Left renal cortex interstitium (tissue), 4 donors: Measurements from ENCODE around the gene PRND. TPM values are rescaled to one million over a fixed set of nuclear protein-coding genes. Genes with fewer than 3 reads are reported as not detected.
"Not testable (repeated sequence)": the region's sequence is repeated elsewhere in the genome, so short reads cannot be mapped to it uniquely, and the experiment has no call there.

Experiments
- DNase-seq, 4 donors: peaks; one replicate each; pipeline ENCODE4 v3.0.0-alpha.2; 2013; ENCODE audit warnings: low read depth in 4 of 4, low spot score in 2 of 4, missing footprints in 1 of 4
- polyA plus RNA-seq, 4 donors: library from polyadenylated mRNA; unstranded; fragments of 120-200 nt; gene quantifications; one replicate each; pipeline ENCODE4 v1.2.1, GENCODE V29; 2013; ENCODE audit not compliant: insufficient read length in 4 of 4

The PRND gene, protein sequence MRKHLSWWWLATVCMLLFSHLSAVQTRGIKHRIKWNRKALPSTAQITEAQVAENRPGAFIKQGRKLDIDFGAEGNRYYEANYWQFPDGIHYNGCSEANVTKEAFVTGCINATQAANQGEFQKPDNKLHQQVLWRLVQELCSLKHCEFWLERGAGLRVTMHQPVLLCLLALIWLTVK
- 1 to 10 TPM; 3.4 to 6.5 (median 4.2) TPM for polyA plus RNA-seq

DNA sequence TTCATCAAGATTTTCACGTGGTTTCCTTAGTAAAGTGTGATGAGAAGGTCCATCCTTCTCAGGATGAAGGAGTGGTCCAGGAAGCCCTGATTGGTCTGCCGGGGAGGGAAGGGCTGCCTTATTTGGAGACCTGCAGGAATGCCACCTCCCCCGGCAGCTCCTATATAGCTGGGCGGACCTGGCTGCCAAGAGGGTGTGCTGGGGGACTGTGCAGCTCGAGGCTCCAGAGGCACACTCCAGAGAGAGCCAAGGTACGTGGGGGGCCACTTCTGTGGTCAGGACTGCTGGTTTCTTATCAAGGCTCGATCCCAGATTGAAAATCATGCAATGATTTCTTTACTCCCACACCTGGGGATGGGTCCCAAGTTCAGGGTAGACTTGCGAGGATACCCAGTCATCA lies at the start of gene PRND:
PRND (plus strand) TSS at position 191 of the 400 bp plus-strand sequence. CDS start 2,643 bp downstream, outside the sequence.
- no peak for DNase-seq

DNA sequence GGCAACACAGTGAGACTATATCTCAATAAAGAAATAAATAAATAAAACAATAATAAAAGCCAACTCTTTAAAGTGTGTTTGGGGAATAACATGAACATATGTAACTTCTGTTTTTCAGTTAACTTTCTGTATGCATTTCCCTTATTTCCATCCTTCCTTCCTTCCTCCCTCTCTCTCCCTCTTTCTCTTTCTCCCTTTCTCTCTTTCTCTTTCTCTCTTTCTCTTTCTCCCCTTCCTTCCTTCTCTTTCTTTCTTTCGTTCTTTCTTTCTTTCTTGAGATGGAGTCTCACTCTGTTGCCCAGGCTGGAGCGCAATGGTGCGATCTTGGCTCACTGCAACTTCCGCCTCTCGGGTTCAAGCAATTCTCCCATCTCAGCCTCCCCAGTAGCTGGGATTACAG lies 48.8 kb upstream of the PRND start:
- no peak for DNase-seq

DNA sequence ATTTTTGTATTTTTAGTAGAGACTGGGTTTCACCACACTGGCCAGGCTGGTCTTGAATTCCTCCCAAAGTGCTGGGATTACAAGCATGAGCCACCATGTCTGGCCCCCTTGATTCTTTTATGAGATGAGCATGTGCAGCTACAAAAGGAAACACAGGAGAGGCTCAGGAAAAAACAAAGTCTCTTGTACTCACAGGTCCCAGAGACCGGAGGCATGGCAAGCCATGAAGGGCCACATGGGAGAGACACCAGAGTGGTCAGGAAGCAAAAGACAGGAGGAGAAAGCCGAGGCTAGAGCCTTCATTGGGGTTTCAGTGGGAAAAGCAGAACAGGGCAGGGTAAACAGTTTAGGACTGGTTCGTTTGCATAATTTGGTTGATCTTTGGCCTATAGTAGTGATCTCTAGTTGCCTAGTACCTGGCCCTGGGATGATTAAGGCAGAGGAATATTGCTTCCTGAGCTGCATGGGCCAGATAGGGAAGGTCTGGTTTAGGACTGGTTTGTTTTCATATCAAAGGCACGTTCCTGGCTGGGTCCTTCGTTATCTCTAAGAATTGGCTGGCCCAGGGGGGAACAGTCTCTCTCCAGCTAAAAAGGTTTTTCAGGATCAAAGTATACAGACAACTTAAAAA lies 48.2 kb upstream of the PRND start:
- DNase-seq, result no peak

DNA sequence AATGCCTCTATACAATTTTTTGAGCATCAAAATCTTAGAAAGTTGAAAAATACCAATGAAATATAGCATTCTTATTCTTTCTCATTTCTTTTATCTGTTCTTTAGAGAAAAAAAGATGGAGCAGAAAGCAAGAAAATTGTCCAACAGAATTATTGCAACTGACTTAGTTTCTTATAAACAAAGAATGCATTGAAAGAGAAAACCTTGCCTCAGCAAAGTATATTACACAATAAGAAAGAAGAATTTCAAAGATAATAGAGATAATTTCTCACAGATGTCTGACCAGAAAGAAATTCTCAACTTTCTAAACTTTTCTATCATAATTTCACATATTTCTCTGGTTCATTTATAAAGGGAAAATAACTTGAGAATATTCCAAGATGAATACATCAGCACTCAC lies 47.0 kb upstream of the PRND start:
- no peak for DNase-seq

DNA sequence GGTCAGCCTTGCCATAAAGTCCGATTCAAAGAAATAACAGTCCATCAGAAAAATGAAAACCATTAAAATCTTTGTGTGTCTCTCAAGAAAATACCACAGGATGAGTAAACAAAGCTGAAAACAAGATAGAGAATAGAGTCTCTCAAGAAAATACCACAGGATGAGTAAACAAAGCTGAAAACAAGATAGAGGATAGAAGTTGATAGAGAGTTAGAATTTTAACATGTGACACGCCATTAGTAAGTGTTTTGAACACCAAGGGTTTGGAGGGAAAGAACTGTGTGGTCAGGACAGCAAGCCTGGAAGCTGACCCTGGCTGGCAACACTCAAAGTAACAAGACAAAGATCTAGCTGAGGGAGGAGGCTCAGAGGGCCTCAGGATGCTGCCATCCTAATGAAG lies 43.9 kb upstream of the PRND start:
- no peak for DNase-seq

DNA sequence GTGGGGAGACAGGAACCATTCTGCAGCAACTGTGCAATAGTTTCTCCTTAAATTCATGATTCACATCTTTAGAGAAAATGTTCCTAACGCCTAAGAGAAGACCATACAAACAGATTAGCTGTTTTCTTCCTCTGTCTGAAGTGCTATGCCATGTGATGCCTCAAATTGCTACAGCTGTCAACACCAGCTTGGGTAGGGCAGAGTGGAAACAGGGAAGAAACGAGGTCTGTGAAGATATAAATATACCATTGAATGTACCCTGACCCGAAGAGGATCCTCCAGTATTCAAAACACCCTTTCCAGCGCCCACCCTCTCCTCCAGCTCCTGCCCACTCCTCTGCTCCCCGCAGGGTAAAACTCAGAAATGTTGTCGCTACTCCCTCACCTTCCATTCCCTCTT lies 40.3 kb upstream of the PRND start:
- no peak for DNase-seq

DNA sequence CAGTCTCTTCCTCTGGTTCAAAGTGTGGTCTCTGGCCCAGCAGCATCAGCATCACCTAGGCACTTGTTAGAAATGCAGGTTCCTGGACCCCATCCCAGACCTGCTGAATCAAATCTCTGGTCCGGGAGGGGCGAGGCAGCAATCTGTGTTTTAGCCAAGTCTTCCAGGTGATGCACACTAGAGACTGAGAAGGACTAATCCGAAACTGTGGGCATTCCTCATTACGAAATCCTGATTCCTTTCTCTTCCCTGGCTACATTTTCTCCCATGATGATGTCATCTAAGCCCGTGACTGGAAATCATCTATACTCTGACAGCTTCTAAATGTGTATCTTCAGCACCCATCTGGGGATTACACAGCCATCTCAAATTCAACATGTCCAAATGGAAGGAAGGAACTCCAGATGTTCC lies 39.7 kb upstream of the PRND start:
- DNase-seq, result no peak

DNA sequence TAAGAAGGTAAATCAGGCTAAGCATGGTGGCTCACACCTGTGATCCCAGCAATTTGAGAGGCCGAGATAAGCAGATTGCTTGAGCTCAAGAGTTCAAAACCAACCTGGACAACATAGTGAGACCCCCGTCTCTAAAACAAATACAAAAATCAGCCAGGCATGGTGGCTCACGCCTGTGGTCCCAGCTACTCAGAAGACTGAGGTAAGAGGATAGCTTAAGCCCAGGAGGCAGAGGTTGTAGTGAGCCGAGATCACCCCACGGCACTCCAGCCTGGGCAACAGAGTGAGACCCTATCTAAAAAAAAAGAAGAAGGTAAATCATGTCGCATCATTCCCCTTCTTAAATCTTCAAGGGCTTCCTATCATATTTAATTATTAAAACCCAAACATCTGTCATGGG lies 39.0 kb upstream of the PRND start:
- no peak for DNase-seq

DNA sequence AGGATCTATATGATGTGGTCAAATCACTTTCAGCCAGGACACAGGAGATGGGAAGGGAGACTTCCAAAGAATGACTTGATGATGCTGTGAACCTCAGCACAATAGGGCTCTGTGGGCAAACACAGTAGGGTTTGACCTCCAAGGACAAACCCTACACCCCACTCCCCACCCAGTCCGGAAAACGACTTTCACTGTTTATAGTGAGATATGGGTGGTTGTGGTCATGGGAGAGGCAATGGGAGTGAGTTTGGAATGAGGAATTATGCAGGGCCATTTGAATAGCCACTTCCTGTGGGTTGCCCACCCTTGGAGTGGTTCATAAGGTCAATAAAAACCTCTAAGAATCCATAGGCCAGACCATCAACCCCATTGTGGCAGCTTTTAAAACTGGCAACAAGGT lies 38.4 kb upstream of the PRND start:
- DNase-seq, result no peak

DNA sequence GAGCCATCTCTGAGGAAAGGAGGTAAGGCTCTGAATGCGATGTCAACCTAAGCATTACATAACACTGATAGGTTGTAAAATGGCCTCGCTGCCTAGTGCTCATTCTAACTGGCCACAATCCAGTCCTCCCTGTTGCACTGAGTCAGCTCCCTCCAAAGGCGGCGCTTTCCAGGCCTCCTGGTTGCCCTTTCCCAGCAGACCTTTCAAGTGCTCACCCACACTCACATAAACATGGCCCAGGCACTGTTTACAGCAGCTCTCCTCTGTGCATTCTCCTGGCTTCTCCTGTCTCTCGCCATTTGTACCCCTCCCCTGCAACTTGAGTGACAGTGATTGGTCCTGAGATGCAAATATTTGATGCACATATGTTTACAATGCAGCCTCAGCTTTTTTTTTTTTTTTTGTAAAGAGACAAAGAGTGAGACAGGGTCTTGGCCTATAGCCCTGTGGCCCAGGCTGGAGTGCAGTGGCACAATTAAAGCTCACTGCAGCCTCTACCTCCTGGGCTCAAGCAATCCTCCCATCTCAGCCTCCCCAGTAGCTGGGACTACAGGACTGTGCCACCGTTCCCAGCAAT lies 36.8 kb upstream of the PRND start:
- DNase-seq, result no peak

DNA sequence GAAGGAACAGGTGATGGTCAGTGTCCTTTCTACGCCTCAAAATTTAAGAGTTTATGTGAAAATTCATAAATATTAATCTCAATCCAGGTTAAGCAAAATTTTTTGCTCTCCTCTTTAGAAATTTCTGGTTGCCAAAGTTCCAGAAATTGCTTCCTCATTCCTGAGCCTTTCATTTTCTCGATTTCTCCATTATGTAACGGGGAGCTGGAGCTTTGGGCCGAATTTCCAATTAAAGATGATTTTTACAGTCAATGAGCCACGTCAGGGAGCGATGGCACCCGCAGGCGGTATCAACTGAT lies 35.8 kb upstream of the PRND start:
- DNase-seq, result no peak

DNA sequence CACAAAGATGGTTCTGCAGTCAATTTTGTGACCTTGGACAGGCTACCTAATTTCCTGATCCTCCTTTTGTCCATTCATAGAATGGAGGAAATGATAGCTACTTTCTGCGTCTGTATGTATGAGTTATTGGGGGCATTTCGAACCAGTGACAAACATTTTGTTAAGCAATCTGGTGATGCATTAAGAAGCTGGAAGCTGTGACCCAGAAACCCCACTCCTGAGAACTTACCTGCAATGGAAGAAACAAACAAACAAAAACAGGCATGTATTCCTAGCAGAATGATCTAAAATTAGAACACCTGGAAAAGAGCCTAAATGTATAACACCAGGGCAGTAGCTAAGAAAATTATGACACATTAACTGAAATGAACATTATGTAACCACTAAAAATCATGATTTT lies 33.4 kb upstream of the PRND start:
- DNase-seq, result no peak

DNA sequence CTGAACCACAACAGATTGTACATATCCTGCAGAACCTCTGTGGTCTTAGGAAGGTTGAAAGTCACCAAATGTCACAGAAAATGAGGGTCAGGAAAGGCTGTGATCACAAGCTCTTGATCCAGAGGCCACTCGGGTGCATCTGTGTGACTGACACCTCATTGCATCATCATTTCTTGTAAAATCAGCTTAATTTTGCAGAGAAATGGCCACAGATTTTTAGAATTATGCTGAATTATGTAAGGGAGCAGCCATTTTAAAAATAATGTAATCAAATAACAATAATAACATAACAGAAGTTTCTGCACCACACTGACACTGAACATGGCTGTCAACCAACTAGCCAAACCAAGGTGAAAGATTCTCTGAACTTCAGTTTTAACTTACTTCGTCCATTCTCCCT lies 32.5 kb upstream of the PRND start:
- DNase-seq, result no peak

DNA sequence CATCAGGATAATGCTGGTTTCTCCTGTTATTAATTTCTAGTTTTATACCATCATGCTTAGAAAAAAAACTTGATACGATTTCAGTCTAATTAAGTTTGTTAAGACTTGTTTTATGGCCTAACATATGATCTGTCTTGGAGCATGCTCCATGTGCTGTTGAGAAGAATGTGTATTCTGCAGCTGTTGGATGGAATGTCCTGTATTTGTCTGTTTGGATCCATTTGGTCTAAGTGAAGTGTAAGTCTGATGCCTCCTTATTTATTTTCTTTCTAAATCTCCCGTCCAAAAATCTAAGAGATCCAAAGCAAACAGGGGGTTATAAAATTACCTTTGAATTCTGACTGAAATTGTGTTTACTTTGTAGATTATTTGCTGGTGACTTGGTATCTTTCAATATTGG lies 30.0 kb upstream of the PRND start:
- no peak for DNase-seq

DNA sequence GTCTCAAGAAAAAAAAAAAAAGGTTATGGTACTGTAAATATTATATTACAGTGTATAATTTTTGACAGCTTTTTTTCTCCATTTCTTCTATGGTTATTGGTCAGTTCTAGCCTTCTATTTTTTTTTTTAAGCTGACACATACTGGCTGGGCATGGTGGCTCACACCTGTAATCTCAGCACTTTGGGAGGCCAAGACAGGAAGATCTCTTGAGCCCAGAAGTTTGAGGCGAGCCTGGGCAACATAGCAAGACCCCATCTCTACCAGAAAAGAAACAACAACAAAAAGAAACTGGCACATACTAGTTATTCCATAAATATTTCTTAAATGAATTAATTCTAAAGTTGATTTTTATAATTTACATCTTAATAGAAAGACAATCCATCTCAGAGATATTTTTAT lies 27.6 kb upstream of the PRND start:
- no peak for DNase-seq

DNA sequence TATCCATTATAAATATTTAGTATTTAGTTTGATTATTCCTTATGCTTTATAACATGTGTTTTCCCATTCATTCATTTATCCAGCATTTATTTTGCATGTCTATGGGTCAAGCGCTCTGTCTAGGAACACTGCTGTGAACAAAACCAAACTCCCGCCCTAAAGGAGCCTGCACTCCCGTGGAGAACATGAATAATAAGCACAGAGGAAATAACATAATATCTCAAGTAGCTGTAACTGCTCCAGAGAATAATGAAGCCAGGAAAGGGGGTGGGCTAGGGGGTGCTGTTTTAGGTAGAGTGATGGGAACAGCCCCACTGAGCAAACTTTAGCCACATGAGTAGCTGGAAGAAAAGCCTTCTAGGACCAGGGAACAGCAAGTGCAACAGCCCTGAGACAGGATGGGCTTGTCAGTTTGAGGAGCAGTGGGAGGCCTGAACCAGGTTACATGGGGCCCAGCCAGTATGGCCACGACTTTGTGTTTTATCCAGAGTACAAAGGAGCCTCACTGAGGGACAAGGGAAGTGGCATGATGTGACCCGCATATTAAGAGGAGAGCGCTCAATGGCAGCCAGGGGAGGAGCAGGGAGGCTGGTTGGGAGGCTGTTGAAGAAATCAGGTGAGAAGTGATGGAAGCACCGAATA lies 24.4 kb upstream of the PRND start:
- DNase-seq, result no peak

DNA sequence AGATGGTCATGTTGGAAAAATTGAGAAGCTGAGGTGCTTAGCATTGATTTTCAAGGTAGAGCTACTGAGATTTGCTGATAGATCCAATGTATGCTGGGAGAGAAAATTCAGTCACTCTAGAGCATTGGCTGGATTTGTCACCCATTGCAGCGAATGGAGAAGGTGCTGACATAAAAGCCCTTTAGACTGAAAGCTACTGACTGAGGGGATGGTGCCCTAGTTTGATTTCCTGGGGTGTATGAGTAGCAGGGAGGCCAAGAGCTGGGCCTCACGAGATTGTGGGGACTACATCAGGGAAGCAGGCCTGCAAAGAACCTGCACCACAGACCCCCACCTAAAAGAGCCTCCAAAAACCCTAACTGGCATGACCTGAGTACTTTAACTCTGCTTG lies 23.9 kb upstream of the PRND start:
- no peak for DNase-seq

DNA sequence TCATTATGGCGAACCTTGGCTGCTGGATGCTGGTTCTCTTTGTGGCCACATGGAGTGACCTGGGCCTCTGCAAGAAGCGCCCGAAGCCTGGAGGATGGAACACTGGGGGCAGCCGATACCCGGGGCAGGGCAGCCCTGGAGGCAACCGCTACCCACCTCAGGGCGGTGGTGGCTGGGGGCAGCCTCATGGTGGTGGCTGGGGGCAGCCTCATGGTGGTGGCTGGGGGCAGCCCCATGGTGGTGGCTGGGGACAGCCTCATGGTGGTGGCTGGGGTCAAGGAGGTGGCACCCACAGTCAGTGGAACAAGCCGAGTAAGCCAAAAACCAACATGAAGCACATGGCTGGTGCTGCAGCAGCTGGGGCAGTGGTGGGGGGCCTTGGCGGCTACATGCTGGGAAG lies 22.5 kb upstream of the PRND start:
- no peak for DNase-seq

DNA sequence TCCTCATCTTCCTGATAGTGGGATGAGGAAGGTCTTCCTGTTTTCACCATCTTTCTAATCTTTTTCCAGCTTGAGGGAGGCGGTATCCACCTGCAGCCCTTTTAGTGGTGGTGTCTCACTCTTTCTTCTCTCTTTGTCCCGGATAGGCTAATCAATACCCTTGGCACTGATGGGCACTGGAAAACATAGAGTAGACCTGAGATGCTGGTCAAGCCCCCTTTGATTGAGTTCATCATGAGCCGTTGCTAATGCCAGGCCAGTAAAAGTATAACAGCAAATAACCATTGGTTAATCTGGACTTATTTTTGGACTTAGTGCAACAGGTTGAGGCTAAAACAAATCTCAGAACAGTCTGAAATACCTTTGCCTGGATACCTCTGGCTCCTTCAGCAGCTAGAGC lies 21.8 kb upstream of the PRND start:
- DNase-seq, result no peak

DNA sequence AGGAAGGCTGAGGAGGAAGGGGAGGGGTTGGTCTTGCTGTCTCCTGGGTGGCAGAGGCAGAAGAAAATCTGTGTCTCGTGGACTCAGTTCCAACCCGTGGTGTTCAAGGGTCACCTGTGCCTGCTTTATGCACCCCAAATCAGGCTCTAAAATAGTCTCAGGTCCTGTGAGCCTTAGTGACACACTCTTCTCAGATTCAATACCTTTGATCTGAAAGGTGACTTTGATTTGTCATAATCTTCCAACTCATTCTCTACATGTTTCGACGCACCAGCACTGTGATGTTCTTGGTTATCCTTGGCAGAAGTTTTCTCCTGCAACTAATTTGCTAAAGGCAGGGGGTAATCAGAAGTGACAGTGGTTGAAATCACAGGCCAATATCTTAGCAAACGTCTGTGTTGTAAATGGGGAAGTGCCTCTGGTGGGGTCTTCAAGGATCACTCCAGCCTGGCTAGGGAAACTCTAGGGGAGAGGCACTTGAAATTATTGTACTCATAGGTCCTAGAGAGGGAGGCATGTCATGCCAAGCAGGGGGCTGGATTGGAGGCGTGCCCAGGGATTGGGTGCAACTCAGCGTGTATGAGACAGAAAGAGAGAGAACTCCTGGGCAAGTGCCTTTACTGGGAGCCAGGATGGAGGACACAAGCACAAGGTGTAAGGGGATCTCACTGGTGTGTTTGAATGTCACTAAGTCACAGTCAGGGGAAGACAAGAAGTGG lies 19.0 kb upstream of the PRND start:
- no peak for DNase-seq

DNA sequence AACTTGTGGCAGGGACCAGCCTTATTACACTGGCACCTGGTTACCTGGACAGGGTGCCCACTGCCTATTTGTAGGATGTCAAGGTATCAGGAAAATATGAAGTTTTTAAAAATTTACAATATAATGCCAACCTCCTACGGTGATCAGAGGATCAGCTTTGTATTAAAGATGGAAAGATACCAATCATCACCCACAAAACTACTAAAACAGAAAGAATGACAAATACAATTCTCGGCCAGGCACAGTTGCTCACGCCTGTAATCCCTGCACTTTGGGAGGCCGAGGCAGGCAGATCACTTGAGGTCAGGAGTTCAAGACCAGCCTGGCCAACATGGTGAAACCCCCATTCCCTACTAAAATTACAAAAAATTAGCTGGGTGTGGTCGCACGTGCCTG lies 18.4 kb upstream of the PRND start:
- no peak for DNase-seq

DNA sequence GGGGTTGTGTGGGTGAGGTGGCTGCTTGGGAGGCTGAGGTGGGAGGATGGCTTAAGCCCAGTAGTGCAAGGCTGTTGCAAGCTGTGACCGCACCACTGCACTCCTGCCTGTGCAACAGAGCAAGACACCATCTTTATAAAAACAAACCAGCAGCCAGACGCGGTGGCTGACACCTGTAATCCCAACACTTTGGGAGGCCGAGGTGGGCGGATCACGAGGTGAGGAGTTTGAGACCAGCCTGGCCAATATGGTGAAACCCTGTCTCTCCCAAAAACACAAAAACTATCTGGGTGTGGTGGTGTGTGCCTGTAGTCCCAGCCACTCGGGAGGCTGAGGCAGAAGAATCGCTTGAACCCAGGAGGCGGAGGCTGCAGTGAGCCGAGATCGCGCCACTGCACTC lies 14.8 kb upstream of the PRND start:
- not testable (repeated sequence) for DNase-seq
